ENCODE data around the gene PPP5C.
"Not testable (repeated sequence)": the region's sequence is repeated elsewhere in the genome, so short reads cannot be mapped to it uniquely, and the experiment has no call there.

The PPP5C gene

GRCh38 chr19:46431824-46432223 is 84.9 kb downstream of the PPP5C start:
- DNase-seq (ENCODE audit: low spot score) = no peak
- TF ChIP-seq CTCF (IDR thresholded peaks at IDR 0.05; ENCODE audit: borderline replicate concordance, control extremely low read depth, extremely low read depth, insufficient read depth, missing control alignments) = no peak
- in situ Hi-C loops (cut with MboI; ENCODE audit: low sequenced_read_pairs, unreplicated experiment) = no loop called here

- DNase-seq (ENCODE audit: low spot score); in situ Hi-C loops (cut with MboI; ENCODE audit: low sequenced_read_pairs, unreplicated experiment): not testable (repeated sequence)
Measured at GRCh38 chr19:46433470-46433869, 86.6 kb downstream of the PPP5C start.

DNA sequence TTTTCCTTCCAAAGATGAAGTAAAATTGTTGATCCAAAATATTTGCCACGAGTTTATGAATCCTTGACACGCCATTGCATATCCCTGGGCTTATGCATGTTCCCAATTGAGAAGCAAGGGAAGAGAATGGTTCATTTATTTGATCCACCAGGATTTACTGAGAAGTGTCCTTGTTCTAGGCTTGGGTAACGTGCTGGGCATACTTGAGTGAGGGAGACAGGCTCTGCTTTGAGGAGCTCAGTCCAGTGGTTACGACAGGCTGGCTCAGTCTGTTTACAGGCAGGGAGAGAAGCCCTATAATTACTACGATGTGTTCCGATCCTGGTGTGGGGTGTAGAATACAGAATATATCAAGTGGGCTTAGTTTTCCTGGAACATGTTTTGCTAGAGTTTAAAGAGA is 88.1 kb downstream of the PPP5C start:
- no peak for TF ChIP-seq CTCF (IDR thresholded peaks at IDR 0.05; ENCODE audit: borderline replicate concordance, control extremely low read depth, extremely low read depth, insufficient read depth, missing control alignments)
- in situ Hi-C loops (cut with MboI; ENCODE audit: low sequenced_read_pairs, unreplicated experiment) = no loop called here
- no peak for DNase-seq (ENCODE audit: low spot score)

DNA sequence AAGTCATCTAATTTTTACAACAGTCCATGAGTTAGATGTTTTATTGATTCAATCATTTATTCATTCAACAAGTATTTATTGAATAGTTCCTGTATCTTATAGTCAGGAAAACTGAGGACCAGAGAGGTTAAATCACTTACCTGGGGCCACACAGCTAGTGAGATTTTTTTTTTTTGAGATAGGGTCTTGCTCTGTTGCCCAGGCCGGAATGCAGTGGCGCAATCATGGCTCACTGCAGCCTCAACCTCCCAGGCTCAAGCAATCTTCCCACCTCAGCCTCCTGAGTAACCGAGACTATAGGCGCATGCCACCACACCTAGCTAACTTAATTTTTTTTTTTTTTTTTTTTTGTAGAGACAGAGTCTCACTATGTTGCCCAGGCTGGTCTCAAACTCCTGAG is 88.8 kb downstream of the PPP5C start:
- in situ Hi-C loops (cut with MboI; ENCODE audit: low sequenced_read_pairs, unreplicated experiment); DNase-seq (ENCODE audit: low spot score): not testable (repeated sequence)
